B cell (primary cell): Measurements from ENCODE around the gene USP7.

Source experiments
- EZH2 ChIP-seq: IDR thresholded peaks from 2 replicates; pipeline ENCODE4 v1.6.1; 2012; ENCODE audit warnings: borderline replicate concordance, low read depth, mild to moderate bottlenecking, moderate library complexity, low read length; ENCODE audit not compliant: insufficient read depth, poor library complexity, severe bottlenecking
- TF ChIP-seq, protein P1 (sequence below): fragments of 200-600 bp; IDR thresholded peaks from one replicate; pipeline ENCODE4 v1.8.0; 2022; ENCODE audit warnings: antibody characterized with exemption, mild to moderate bottlenecking

DNA sequence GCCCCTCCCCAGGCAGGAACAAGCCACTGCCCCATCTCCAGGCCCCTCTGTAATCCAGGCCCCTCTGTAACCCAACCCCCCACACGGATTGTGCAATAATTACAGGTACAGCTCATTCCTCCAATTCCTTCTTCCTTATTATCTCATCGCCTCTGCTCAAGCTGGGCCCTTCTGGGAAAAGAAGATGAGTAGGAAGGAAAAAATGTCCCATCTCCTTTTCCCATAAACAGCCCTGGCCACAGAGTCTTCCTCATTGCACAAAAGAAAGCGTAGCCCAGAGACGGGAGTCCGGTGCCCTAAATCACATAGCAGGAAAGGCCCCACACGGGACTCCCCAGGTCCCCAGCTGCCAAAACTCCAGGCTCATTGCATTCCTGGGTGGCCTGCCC lies 85.2 kb downstream of the USP7 start:
- TF ChIP-seq EZH2: no peak
- TF ChIP-seq, protein P1, sequence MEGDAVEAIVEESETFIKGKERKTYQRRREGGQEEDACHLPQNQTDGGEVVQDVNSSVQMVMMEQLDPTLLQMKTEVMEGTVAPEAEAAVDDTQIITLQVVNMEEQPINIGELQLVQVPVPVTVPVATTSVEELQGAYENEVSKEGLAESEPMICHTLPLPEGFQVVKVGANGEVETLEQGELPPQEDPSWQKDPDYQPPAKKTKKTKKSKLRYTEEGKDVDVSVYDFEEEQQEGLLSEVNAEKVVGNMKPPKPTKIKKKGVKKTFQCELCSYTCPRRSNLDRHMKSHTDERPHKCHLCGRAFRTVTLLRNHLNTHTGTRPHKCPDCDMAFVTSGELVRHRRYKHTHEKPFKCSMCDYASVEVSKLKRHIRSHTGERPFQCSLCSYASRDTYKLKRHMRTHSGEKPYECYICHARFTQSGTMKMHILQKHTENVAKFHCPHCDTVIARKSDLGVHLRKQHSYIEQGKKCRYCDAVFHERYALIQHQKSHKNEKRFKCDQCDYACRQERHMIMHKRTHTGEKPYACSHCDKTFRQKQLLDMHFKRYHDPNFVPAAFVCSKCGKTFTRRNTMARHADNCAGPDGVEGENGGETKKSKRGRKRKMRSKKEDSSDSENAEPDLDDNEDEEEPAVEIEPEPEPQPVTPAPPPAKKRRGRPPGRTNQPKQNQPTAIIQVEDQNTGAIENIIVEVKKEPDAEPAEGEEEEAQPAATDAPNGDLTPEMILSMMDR: no peak
